ENCODE measurements around the gene CDH23. TPM values are rescaled to one million over a fixed set of nuclear protein-coding genes. Genes with fewer than 3 reads are reported as not detected.

Gene CDH23
- total RNA-seq, 4 donors from 2014 or later = 13.8 to 20.1 (median 17.3) TPM

- TF ChIP-seq EP300 (IDR thresholded peaks at IDR 0.05) = no peak
- TF ChIP-seq, protein P1, sequence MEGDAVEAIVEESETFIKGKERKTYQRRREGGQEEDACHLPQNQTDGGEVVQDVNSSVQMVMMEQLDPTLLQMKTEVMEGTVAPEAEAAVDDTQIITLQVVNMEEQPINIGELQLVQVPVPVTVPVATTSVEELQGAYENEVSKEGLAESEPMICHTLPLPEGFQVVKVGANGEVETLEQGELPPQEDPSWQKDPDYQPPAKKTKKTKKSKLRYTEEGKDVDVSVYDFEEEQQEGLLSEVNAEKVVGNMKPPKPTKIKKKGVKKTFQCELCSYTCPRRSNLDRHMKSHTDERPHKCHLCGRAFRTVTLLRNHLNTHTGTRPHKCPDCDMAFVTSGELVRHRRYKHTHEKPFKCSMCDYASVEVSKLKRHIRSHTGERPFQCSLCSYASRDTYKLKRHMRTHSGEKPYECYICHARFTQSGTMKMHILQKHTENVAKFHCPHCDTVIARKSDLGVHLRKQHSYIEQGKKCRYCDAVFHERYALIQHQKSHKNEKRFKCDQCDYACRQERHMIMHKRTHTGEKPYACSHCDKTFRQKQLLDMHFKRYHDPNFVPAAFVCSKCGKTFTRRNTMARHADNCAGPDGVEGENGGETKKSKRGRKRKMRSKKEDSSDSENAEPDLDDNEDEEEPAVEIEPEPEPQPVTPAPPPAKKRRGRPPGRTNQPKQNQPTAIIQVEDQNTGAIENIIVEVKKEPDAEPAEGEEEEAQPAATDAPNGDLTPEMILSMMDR (IDR thresholded peaks at IDR 0.05) = no peak
- TF ChIP-seq POLR2A (IDR thresholded peaks at IDR 0.05) = no peak
- Histone ChIP-seq H3K4me1 (peaks cover 0 to 11% (median 0%) of the 10 kb centered on the region in 4 donors), H3K27ac (no peak overlapping the region), H3K36me3 (no peaks in the 10 kb centered on the region), H3K27me3 (no peaks in the 10 kb centered on the region), H3K4me3 (no peak overlapping the region), H3K9me3 (no peaks in the 10 kb centered on the region)
- 67 to 78% methylated on average over 6 of the region's 6 CpGs for WGBS, 2 donors
- no peak for DNase-seq (ENCODE audit: low spot score in 2 of 2)
Measured at GRCh38 chr10:71802235-71802634, 405.5 kb downstream of the CDH23 start.

DNA sequence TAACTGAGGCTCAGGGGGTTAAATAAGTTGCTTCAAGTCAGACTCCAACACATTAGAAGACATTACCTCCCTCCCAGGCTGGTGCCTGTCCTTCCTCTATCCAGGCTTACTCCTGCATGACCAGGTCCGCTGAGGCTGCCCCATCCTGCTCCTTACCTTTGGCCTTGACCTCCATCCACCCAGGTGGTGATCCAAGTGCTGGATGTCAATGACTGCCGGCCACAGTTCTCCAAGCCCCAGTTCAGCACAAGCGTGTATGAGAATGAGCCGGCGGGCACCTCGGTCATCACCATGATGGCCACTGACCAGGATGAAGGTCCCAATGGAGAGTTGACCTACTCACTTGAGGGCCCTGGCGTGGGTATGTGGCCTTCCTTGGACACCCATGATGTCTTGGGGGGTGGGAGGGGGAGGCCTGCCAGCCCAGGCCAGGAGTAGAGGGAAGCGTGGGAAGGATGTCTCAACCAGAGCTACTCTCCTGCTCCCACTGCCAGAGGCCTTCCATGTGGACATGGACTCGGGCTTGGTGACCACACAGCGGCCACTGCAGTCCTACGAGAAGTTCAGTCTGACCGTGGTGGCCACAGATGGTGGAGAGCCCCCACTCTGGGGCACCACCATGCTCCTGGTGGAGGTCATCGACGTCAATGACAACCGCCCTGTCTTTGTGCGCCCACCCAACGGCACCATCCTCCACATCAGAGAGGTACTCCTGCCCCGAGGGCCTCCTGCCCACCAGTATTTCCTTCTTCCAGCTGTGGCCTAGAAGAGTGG lies 406.2 kb downstream of the CDH23 start:
- 92 to 94% methylated on average over 13 to 16 of the region's 18 CpGs for WGBS, 2 donors
- TF ChIP-seq, protein P1 (IDR thresholded peaks at IDR 0.05) = no peak
- no peak for TF ChIP-seq POLR2A (IDR thresholded peaks at IDR 0.05)
- no peak for TF ChIP-seq EP300 (IDR thresholded peaks at IDR 0.05)
- no peak overlapping the region for H3K4me3 ChIP-seq
- no peaks in the 10 kb centered on the region for H3K36me3 ChIP-seq
- no peak overlapping the region for H3K27ac ChIP-seq
- no peaks in the 10 kb centered on the region for H3K27me3 ChIP-seq
- no peaks in the 10 kb centered on the region for H3K9me3 ChIP-seq
- H3K4me1 ChIP-seq = peaks cover 0 to 11% (median 0%) of the 10 kb centered on the region in 4 donors
- no peak for DNase-seq (ENCODE audit: low spot score in 2 of 2)

DNA sequence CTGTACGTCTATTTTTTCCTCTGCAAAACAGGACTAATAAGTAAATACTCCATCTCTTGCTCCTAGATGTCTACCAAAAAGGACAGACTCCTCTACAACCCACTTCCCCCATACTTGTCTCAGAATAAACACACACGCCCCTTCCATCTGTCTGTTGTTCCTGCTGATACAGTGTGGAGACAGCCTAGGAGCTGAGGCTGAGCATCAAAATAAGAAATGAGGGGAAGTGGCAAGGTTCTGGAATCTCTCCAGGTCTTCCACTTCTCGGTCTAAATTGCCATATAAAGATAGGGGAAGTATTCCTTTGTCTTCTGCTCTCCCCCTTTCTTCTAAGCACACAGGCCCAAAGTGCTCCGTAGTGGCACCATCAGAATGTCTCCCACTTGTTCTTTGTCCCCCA lies 407.4 kb downstream of the CDH23 start:
- peak in 1 of 2 donors; percentile 45 for DNase-seq (ENCODE audit: low spot score in 2 of 2)
- no peaks in the 10 kb centered on the region for H3K27me3 ChIP-seq
- 36 to 37% methylated on average over 4 of the region's 4 CpGs for WGBS, 2 donors
- TF ChIP-seq, protein P1 (IDR thresholded peaks at IDR 0.05) = no peak
- peak in 1 of 2 donors; percentile 60 for TF ChIP-seq EP300 (IDR thresholded peaks at IDR 0.05)
- H3K4me1 ChIP-seq = peaks cover 0 to 11% (median 0%) of the 10 kb centered on the region in 4 donors
- H3K36me3 ChIP-seq = no peaks in the 10 kb centered on the region
- H3K27ac ChIP-seq = no peak overlapping the region
- no peak overlapping the region for H3K4me3 ChIP-seq
- no peaks in the 10 kb centered on the region for H3K9me3 ChIP-seq

- no peaks in the 10 kb centered on the region for H3K36me3 ChIP-seq
- H3K9me3 ChIP-seq = no peaks in the 10 kb centered on the region
- H3K27me3 ChIP-seq = no peaks in the 10 kb centered on the region
- WGBS, 2 donors = 38 to 51% methylated on average over 18 to 38 of the region's 41 CpGs
- H3K4me1 ChIP-seq = peaks cover 0 to 11% (median 0%) of the 10 kb centered on the region in 4 donors
- TF ChIP-seq EP300 (IDR thresholded peaks at IDR 0.05) (no peak), POLR2A (IDR thresholded peaks at IDR 0.05) (no peak)
- TF ChIP-seq, protein P1 (IDR thresholded peaks at IDR 0.05) = no peak
- no peak overlapping the region for H3K4me3 ChIP-seq
- no peak for DNase-seq (ENCODE audit: low spot score in 2 of 2)
- H3K27ac ChIP-seq = no peak overlapping the region
Measured at GRCh38 chr10:71805776-71806703, 409.3 kb downstream of the CDH23 start.
